Endometrial microvascular endothelial cells (primary cell): Measurements from ENCODE around the gene ATXN7L1. TPM values are rescaled to one million over a fixed set of nuclear protein-coding genes. Genes with fewer than 3 reads are reported as not detected.
"Not testable (repeated sequence)": the region's sequence is repeated elsewhere in the genome, so short reads cannot be mapped to it uniquely, and the experiment has no call there.

Source experiments
- in situ Hi-C: cut with HindIII; loops from 2 replicates; pipeline ENCODE4 v1.10.0; 2017; ENCODE audit warnings: low sequenced_read_pairs, low pct_unique_long_range_greater_than_20kb; ENCODE audit errors: inconsistent ontology term
- total RNA-seq: library from RNA; depleted of rRNA; stranded (reverse); fragments of >200 nt; gene quantifications from one replicate; pipeline ENCODE4 v1.2.3, GENCODE V29; 2015; ENCODE audit errors: inconsistent ontology term

ATXN7L1 gene
- total RNA-seq, 1 donor from 2014 or later: 4.8 TPM

DNA sequence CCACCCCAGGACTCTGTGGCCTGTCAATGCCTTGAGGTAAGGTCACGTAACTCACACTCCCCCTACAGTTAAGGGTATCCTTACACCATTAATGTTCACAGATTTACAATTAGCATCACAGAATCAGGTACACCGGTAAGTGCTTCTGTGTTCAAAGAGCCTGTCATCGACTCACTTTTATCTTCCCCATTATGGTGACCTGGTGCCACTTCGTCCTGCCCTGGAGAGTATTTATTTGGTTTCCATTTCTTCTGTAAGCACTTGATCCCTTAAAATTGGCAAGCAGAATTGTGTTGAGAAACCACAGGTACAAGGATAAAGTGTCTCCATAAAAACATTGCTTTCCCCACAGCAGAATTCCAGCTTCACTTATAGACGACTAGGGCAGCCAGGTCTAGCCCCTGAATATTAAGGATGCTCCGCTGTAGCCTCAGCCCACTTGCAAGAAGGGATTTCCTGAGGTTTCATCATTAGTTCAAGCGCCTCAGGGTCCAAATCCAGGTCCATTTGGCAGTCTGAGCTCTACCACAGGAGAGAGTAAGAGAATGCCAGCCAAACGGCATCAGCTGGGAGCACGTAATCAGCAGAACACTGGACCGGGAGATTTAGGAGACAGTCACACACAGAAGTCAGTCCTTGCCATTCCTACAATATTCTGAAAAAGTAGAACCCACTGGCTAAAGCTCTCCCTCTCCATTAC, 10.1 kb downstream of the ATXN7L1 start:
- in situ Hi-C loops: no loop called here

DNA sequence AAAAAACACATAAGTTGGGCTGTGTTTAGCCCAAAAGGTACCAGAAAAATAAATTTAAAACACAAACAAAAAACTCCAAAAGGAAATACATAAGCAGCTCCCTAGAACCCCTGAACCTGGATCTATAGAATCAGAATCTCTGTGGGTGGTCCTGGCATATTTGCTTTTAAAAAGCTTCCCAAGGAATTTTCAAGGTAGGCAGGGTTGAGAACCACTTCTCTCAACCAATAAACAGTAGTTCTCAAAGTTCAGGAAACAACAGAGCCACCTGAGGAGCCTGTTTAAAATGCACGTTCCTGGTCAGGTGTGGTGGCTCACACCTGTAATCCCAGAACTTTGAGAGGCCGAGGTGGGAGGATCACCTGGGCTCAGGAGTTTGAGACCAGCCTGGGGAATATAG, 12.5 kb downstream of the ATXN7L1 start:
- in situ Hi-C loops: no loop called here

DNA sequence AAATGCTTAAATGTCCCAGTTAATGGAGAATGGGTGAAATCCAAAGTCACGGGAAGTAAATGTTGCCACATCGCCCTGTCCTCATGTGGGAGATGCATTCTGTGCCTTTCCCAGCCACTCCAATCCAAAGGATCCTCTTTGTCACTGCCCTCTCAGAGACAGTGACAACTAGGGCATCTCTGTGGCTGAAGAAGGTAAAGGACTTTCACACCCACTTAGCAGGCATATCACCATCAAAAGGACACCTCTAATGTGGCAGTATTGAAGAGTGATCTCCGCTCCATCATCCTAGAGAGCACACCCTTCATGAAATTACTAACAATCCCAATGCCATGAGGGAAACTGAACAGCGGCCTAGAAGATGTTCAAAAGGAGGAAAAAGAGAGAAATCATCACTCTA, 13.6 kb downstream of the ATXN7L1 start:
- in situ Hi-C loops: no loop called here

DNA sequence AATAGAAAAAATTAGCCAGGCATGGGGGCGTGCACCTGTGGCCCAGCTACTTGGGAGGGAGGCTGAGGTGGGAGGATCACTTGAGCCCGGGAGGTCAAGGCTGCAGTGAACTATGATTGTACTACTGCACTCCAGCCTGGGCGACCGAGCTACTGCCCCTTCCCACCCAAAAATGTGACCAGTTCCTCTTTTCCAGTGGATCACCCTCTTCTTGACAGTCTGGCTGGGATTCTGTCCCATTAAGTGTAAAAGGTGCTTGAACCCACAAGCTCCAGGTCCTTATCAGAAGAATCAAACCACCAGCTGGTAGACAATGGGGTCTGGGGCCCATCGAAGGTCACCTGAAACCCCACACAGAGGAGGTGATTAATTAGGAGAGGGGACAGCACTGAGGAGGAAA, 14.1 kb downstream of the ATXN7L1 start:
- in situ Hi-C loops: no loop called here

DNA sequence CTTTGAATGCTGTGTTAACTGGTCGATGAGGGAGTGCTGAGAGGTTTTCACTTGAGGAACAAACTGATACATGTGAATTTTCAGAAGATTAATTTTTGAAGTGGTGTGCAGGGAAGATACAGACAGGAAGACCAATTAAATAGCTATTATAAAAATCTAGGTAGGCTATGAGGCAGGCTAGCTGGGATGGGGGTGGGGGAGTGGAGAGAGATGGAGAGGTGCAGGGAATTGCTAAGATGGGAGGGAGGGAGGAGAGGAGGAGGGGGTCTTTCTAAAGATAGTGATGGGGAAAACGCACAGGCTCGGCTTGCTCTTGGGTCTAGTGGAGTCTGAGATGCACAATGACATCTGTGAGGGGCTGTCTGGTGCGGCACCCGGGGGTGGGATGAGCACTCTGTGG, 15.2 kb downstream of the ATXN7L1 start:
- in situ Hi-C loops: no loop called here

DNA sequence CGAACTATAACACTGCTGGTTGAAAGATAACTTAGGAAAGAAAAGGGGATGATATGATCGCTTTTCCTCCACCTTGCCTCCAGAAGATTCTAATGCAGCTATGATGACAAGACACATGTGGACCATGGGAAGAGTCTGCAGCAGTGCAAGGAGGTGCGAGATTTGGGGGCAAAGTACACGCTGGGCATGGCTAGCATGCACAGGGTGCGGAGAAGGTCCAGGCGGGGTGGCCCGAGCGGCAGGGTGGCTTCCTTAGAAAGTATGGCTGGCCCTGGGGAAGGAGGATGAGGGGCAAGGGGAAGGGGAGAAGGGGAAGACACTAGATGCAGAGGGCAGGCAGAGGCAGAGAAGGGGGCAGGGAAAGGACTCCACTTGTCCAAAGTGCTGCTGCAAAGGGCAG, 15.6 kb downstream of the ATXN7L1 start:
- in situ Hi-C loops: no loop called here

DNA sequence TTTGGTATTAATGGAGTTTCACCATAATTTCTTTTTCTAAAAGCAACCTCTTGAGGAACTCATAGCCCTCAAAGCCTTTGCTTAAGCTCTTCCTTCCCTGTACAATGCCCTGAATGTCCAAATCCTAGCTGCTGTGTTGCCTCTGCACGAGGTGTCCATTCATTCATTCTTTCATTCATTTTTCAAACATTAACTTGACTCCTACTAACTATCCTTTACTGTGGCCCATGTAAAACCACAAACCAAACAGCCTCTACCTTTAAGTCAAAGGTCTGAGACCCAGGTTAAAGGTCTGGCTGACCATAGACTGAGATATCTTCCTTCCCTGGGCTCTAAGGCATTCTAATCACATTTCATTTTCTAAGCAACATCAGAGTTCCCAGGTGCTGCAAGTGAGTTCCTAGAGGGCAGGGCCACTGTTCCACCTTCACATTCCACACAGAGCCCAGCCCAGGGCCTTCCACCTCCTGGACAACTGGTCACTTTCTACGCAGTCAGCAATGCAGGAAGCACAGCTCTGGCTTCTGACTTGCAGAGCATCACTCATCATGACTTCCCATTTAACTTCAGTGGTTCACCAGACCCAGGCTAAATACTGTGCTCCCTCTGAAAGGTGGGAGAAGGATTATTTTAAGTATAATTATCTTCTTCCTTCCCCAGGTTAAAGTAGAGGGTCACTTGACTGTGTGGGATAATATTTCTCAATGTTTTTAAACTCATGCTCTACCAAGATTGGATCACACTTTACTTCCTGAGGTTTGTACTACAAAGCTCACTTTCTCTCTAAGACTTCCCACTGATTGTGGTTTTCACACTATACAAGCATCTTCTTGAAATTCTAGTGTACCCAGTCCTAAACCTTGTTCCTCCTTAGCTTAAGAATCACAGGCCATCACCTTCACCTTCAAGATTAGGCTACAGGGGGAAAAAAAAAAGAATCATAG, 19.1 kb downstream of the ATXN7L1 start:
- in situ Hi-C loops: no loop called here

DNA sequence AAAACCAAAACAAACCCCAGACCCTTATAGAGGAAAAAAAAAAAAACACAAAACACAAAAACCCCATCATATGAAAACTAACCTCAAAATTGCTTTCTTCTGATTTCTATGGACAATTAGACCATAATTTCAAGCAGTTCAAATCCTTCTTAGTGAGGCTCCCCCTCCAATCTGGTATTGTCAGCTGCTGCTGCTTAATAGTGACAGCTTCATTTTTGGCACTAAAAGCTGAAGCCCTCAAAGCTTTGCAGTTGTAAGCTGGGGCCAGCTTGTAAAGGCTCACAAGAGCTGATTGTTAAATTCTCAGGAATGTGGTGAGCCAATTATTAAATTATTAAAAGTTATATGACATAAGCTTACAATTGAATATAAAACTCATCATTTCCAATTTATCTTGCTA, 21.9 kb downstream of the ATXN7L1 start:
- in situ Hi-C loops: no loop called here

DNA sequence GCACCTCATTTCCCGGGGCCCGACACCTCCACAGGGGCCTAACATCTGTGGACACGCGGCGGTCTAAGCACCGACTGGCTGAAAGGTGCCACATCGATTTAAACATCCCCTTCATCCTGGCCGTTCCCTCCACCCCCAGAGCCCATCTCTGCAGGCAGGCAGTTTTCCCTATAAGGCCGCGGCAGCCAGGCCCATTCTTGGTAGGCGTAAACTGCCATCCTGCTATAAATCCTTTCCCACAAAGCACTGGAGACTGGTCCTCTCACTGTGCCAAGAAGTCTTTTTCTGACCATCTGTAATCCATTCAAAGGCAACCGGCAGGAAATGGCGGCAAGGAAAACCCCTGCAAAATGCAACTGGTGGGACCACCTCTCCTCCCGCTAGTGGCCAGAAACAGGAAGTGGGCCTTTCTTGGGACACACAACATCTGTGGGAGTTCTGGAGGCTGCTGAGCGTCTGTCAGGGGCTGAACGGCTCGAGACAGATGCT, 22.4 kb downstream of the ATXN7L1 start:
- in situ Hi-C loops: no loop called here

DNA sequence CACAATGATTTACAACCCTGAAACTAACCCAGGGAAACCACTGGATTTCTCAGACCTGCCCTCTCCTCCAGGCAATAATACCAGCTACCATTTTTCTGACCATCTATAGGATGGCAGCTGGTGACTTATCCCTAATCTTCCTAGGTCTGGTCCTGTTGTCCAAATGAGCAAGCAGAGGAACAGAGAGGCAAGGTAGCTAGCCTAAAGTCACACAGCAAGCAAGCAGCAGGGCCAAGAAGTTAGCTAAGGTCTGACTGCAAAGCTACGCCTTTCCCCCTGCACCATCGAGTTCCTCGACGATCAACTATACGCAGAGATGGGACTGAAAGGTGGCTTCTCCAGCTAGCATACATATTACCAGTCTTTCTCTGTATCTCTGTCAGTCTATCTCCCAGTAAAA, 25.3 kb downstream of the ATXN7L1 start:
- in situ Hi-C loops: no loop called here

DNA sequence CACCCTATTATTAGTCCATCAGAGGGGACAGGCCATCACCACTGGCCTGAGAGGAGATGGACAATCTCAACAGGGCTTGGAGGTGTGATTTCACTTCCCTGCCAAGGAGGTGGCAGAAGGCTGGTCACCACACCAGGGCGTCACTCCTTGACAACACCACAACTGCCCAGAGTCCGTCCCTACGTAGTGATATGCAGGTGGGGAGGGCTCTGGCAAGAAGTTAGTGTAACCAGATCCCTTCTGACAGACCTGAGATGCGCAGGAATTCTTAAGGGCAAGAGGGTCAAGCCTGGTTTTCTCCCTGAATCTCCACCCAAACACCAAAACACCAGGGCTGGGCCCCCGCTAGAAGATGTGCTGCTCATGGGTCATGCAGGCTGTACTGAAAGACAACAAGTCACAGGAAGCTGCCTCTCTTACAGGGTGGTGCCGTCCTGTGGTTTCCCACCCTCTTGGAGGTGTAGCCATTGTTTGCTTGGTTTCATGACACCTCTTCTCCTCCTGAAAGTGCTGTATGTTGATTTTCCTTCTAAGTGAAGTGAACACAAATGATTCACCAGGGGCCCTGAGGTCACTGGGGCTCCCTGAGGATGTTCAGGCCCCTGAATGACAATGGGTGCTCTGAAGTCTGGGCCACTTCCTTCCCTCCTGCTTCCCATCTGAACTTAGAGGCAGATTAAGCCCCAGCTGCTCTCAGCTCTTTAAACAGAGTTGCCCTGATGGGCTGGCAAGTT, 27.1 kb downstream of the ATXN7L1 start:
- in situ Hi-C loops: no loop called here

DNA sequence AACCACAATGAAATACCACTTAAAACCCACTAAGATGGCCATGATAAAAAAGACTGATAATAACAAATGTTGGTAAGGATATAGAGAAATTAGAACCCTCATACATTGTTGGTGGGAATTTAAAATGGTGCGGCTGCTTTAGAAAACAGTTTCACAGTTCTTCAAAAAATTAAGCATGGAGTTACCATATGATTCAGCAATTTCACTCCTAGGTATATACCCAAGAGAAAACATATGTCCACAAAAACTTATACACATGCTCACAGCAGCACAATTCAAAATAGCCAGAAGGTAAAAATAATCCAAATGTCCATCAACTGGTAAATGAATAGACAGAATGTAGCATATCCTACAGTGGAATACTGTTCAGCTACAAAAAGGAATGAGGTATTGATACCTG, 30.0 kb downstream of the ATXN7L1 start:
- in situ Hi-C loops: no loop called here

DNA sequence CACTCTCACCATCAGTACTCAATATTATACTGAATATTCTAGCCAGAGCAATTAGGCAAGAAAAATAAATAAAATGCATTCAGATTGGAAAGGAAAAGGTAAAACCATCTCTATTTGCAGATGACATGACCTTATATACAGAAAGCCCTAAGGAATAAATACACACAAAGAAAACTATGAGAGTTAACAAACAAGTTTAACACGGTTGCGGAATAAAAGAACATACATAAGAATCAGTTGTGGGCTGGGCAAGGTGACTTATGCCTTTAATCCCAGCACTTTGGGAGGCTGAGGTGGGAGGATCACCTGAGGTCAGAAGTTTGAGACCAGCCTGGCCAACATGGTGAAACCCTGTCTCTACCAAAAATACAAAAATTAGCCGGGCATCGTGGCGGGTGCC, 31.7 kb downstream of the ATXN7L1 start:
- in situ Hi-C loops: not testable (repeated sequence)

DNA sequence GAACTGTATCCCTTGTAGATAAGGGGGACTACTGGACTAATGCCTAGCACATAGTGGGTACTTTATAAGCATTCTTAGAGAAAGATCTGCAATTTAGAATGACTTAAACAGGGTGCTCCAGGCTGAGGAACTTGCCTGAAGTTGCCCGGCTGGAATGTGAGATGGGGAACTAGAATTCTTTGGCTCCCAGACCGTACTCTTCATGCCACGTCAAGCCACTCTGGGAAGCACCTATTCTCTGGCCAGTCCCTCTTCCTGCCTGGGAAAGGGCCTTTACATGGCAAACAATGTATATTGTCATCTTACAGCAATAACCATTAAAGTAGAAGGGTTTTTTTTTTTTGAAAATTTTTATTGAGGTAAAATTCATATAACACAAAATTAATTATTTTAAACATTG, 34.5 kb downstream of the ATXN7L1 start:
- in situ Hi-C loops: no loop called here

DNA sequence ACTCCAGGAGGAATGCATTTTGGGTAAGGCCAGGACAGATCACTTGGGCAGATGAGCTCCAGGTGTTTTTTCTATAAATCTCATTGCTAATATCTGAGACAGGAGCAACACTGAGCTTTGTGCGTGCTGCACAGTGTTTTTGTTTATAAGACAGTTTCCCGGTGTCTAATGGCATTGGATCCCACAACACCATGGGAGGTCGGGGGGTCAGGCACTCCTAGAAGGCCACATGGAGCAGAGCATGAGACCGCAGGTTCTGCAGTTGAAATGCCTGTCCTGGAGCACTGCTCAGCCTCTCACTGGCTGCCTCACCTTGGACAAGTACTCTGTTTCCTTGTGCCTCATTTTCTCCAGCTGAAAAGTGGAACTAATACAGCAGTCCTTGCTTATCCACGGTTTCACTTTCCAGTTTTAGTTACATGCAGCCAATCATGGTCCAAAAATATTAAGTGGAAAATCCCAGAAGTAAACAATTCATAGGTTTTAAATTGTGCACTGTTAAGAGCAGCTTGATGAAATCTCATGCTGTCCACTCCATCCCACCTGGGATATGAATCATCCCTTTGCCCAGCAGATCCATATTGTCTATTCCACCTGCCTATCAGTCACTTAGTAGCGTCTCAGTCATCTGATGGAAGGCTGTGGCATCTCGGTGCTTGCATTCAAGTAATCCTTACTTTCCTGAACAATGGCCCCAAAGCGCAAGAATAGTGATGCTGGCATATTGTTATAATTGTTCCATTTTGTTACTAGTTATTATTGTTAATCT, 35.2 kb downstream of the ATXN7L1 start:
- in situ Hi-C loops: no loop called here

DNA sequence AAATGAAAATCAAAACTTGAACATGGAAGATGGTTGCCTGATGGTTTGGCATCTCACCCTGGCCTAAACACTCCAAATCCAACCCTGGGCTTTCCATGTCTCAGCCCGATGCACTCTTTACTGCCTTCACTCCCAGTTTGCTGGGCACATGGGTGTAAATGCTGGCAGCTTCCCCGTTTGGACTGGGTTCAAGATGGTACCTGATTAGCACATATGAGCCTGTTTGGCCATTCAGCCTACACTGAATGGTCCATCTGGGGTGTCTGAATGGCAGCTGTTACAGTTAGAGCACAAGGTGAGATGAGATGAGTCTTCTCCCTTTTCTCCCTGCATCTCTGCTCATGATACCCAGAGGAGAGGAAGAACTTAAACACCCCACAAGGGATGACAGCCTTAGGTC, 37.1 kb downstream of the ATXN7L1 start:
- in situ Hi-C loops: no loop called here

DNA sequence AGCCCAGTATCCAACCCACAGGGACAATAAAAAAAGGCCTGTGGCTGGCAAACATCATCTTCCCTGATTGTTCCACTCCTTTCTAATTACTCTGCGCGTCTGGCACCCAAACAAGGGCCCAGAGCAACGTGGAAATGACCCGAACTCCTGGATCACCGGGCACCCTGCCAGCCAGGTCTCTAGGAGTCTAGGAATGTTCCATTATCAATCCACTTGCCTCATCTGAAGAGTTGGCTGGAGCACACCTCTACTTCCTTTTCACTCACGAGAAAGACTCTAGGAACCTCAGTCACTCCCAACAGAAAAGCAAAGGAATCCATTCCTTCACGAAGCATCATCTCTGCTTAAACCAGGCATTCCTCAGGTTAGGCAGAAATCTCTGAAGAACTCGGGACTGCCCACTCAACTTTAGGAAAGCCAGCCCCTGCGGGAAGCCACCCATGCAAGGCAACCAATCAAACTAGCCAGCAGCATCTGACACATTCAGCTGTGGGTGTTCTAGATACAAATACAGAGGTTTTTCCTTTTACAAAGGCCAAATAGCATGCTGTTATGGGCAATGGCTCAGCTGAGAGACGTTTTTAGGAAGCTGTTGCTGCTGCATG, 37.7 kb downstream of the ATXN7L1 start:
- in situ Hi-C loops: no loop called here
